ENCODE results near the gene PHF2.

DNA sequence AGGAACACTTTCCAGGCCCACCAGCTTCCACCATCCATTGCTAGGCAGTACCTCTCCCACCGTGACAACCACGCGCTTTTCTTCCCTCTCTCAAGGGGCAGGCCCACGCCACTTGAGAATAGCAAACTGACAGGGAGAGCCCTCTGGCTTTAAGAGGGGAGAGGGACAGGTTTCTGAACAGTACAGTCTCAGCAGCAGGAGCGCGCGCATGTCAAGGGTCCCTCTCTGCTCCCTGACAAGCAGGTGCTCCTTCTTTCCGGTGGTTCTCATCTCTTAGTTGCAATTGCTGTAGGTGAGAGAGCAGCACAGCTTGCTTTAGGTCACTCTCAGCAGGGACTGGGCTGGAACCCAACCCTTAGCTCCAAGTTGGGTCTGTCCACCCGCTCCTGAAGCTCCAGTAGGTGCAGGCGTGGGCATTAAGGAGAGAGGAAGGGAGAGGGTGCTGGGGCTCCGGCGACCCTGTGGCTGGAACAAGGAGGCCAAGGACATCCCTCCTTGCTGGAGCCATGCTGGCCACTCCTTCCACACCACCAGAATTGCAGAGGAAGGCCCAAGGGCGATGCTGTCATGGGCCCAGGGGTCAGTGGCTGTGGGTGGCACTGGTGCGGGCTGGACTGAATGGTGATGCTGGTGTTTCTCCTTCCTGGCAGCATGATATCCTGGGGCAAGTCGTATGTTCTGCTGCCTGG lies 9.0 kb upstream of the PHF2 start:
- TF ChIP-seq, protein P1, sequence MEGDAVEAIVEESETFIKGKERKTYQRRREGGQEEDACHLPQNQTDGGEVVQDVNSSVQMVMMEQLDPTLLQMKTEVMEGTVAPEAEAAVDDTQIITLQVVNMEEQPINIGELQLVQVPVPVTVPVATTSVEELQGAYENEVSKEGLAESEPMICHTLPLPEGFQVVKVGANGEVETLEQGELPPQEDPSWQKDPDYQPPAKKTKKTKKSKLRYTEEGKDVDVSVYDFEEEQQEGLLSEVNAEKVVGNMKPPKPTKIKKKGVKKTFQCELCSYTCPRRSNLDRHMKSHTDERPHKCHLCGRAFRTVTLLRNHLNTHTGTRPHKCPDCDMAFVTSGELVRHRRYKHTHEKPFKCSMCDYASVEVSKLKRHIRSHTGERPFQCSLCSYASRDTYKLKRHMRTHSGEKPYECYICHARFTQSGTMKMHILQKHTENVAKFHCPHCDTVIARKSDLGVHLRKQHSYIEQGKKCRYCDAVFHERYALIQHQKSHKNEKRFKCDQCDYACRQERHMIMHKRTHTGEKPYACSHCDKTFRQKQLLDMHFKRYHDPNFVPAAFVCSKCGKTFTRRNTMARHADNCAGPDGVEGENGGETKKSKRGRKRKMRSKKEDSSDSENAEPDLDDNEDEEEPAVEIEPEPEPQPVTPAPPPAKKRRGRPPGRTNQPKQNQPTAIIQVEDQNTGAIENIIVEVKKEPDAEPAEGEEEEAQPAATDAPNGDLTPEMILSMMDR (conservative IDR thresholded peaks at IDR 0.05; ENCODE audit: low read length), result no peak
- TF ChIP-seq EZH2phosphoT487 (IDR thresholded peaks at IDR 0.05; ENCODE audit: borderline replicate concordance), result no peak
